Activated CD8-positive, alpha-beta memory T cell treated with anti-CD3 and anti-CD28 coated beads, Interleukin-2, amount 50 U/mL, for 24 hours (primary cell): ENCODE data around the gene YY1.
"Not testable (repeated sequence)": the region's sequence is repeated elsewhere in the genome, so short reads cannot be mapped to it uniquely, and the experiment has no call there.

Experiments used
- DNase-seq: peaks from one replicate; pipeline ENCODE4 v3.0.0-alpha.2; 2020; ENCODE audit errors: extremely low read depth

YY1 gene

GRCh38 chr14:100243020-100243419 lies 4.1 kb downstream of the YY1 start:
- DNase-seq: no peak

- no peak for DNase-seq
Observed at GRCh38 chr14:100246809-100247428, 8.0 kb downstream of the YY1 start.

- no peak for DNase-seq
Observed at GRCh38 chr14:100250732-100251465, 12.0 kb downstream of the YY1 start.

- no peak for DNase-seq
Observed at GRCh38 chr14:100252684-100253083, 13.7 kb downstream of the YY1 start.

GRCh38 chr14:100256339-100256895 lies 17.5 kb downstream of the YY1 start:
- DNase-seq: no peak

- DNase-seq: no peak
Observed at GRCh38 chr14:100261621-100262020, 22.7 kb downstream of the YY1 start.

GRCh38 chr14:100262545-100262944 lies 23.6 kb downstream of the YY1 start:
- DNase-seq: no peak

- DNase-seq: no peak
Observed at GRCh38 chr14:100263141-100263540, 24.2 kb downstream of the YY1 start.

- no peak for DNase-seq
Observed at GRCh38 chr14:100267990-100268389, 29.0 kb downstream of the YY1 start.

GRCh38 chr14:100268591-100269207 lies 29.8 kb downstream of the YY1 start:
- DNase-seq: no peak

- no peak for DNase-seq
Observed at GRCh38 chr14:100271247-100271939, 32.4 kb downstream of the YY1 start.

GRCh38 chr14:100274250-100274649 lies 35.3 kb downstream of the YY1 start:
- no peak for DNase-seq

- no peak for DNase-seq
Observed at GRCh38 chr14:100275214-100275613, 36.3 kb downstream of the YY1 start.

- DNase-seq: no peak
Observed at GRCh38 chr14:100278702-100279101, 39.8 kb downstream of the YY1 start.

- DNase-seq: no peak
Observed at GRCh38 chr14:100279133-100279532, 40.2 kb downstream of the YY1 start.

- no peak for DNase-seq
Observed at GRCh38 chr14:100279563-100279962, 40.6 kb downstream of the YY1 start.

GRCh38 chr14:100281286-100282082 lies 42.5 kb downstream of the YY1 start:
- no peak for DNase-seq

GRCh38 chr14:100282083-100282350 lies 43.1 kb downstream of the YY1 start:
- DNase-seq: no peak

GRCh38 chr14:100282766-100283419 lies 43.9 kb downstream of the YY1 start:
- no peak for DNase-seq

GRCh38 chr14:100283436-100283835 lies 44.5 kb downstream of the YY1 start:
- not testable (repeated sequence) for DNase-seq
